Body of pancreas (tissue), 4 donors: ENCODE results near the gene SLC35B1.

ENCODE experiments used
- CTCF ChIP-seq, 7 experiments: fragments of 450-650 bp in 4 of 7; fragments of 200-600 bp in 3 of 7; sonication (generic) in 3 of 7; IDR thresholded peaks; one replicate each; pipeline ENCODE4 v1.5.1; 2016 to 2019; ENCODE audit warnings: antibody characterized with exemption in 7 of 7
- POLR2A ChIP-seq, 3 donors: fragments of 450-650 bp; IDR thresholded peaks; one replicate each; pipeline ENCODE4 v1.6.1; 2016; ENCODE audit warnings: antibody characterized with exemption in 3 of 3, mild to moderate bottlenecking in 2 of 3

- no peak for TF ChIP-seq POLR2A (IDR thresholded peaks at IDR 0.05)
- no peak for TF ChIP-seq CTCF (IDR thresholded peaks at IDR 0.05)
These were observed 31.4 kb downstream of the SLC35B1 start for GRCh38 chr17:49676276-49676868.
